Measurements from ENCODE around the gene ADCY10. TPM values are rescaled to one million over a fixed set of nuclear protein-coding genes. Genes with fewer than 3 reads are reported as not detected.

ADCY10 gene
- total and polyA plus RNA-seq, 9 of the 15 experiments (the other 6 are each of a cell fraction or from before 2014, with no cell fraction given), result 0.08 to 0.86 (median 0.22) TPM

- TF ChIP-seq, protein P1, sequence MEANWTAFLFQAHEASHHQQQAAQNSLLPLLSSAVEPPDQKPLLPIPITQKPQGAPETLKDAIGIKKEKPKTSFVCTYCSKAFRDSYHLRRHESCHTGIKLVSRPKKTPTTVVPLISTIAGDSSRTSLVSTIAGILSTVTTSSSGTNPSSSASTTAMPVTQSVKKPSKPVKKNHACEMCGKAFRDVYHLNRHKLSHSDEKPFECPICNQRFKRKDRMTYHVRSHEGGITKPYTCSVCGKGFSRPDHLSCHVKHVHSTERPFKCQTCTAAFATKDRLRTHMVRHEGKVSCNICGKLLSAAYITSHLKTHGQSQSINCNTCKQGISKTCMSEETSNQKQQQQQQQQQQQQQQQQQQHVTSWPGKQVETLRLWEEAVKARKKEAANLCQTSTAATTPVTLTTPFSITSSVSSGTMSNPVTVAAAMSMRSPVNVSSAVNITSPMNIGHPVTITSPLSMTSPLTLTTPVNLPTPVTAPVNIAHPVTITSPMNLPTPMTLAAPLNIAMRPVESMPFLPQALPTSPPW (CRISPR knock-in tag; IDR thresholded peaks at IDR 0.05), result peak; percentile 50; the same call in 1 of the 2 replicates
- TF ChIP-seq SRSF3 (IDR thresholded peaks at IDR 0.05; ENCODE audit: insufficient read depth, low read length) (no peak), NFXL1 (CRISPR knock-in tag; IDR thresholded peaks at IDR 0.05) (no peak), UBTF (IDR thresholded peaks at IDR 0.05; ENCODE audit: borderline replicate concordance in 1 of 2, low read depth in 2 of 2, low read length in 2 of 2) (peak; percentile 63 to 69; a peak in 1 of 4 replicates), HEY1 (CRISPR knock-in tag; IDR thresholded peaks at IDR 0.05; ENCODE audit: borderline replicate concordance) (no peak), ZBTB34 (CRISPR knock-in tag; IDR thresholded peaks at IDR 0.05) (no peak), POLR2G (IDR thresholded peaks at IDR 0.05; ENCODE audit: low read depth, low read length) (no peak), KLF16 (IDR thresholded peaks at IDR 0.05) (peak; percentile 63; the same call in 1 of the 2 replicates), SAFB (IDR thresholded peaks at IDR 0.05; ENCODE audit: borderline replicate concordance, low read depth, low read length) (no peak), FOXK1 (CRISPR knock-in tag; IDR thresholded peaks at IDR 0.05; ENCODE audit: borderline replicate concordance) (no peak), HNRNPUL1 (IDR thresholded peaks at IDR 0.05; ENCODE audit: low read length) (no peak), EGR1 (conservative IDR thresholded peaks at IDR 0.05) (peak; percentile 38; the same call in 1 of the 2 replicates), LARP7 (IDR thresholded peaks at IDR 0.05) (no peak), GATAD2A (IDR thresholded peaks at IDR 0.05) (no peak), TRIM24 (IDR thresholded peaks at IDR 0.05) (peak; percentile 47 to 81; a peak in 2 of 4 replicates), HCFC1 (IDR thresholded peaks at IDR 0.05; ENCODE audit: low read depth, low read length) (no peak), ERF (CRISPR knock-in tag; IDR thresholded peaks at IDR 0.05) (no peak), CGGBP1 (CRISPR knock-in tag; IDR thresholded peaks at IDR 0.05) (no peak), DPF2 (IDR thresholded peaks at IDR 0.05) (peak; percentile 60), ZNF184 (CRISPR knock-in tag; IDR thresholded peaks at IDR 0.05) (no peak), KLF13 (tag; IDR thresholded peaks at IDR 0.05; ENCODE audit: borderline replicate concordance, low read depth) (no peak), ZNF274 (IDR thresholded peaks at IDR 0.05; ENCODE audit: borderline replicate concordance, low read depth, low read length) (no peak), RHOXF2B (CRISPR knock-in tag; conservative IDR thresholded peaks at IDR 0.05) (no peak), MIER1 (IDR thresholded peaks at IDR 0.05; ENCODE audit: low read depth) (no peak), ZSCAN29 (IDR thresholded peaks at IDR 0.05) (no peak), ZNF239 (CRISPR knock-in tag; IDR thresholded peaks at IDR 0.05) (no peak)
Observed at GRCh38 chr1:167803358-167804207, 110.4 kb downstream of the ADCY10 start (continued).
